WERI-Rb-1 (cell line): Measurements from ENCODE around the gene KAZN.

ENCODE experiments used
- DNase-seq: peaks from one replicate; pipeline ENCODE4 v3.0.0-alpha.2; 2020
- H3K27ac ChIP-seq: fragments of 250-450 bp; sonication (Bioruptor Pico); 2 replicates; pipeline ENCODE4 v1.5.1; 2020; ENCODE audit warnings: mild to moderate bottlenecking, moderate library complexity
- H3K27me3 ChIP-seq: fragments of 250-450 bp; sonication (Bioruptor Pico); 2 replicates; pipeline ENCODE4 v1.5.1; 2021; ENCODE audit warnings: mild to moderate bottlenecking, low read depth, moderate library complexity; ENCODE audit not compliant: insufficient read depth, severe bottlenecking
- H3K36me3 ChIP-seq: fragments of 250-450 bp; sonication (Bioruptor Pico); 2 replicates; pipeline ENCODE4 v1.5.1; 2020; ENCODE audit warnings: mild to moderate bottlenecking, moderate library complexity
- H3K4me3 ChIP-seq: 2 replicates; pipeline ENCODE4 v1.5.1; 2011; ENCODE audit warnings: low read depth, mild to moderate bottlenecking, control low read depth, low read length
- H3K9me3 ChIP-seq: fragments of 250-450 bp; sonication (Bioruptor Pico); 2 replicates; pipeline ENCODE4 v1.5.1; 2021; ENCODE audit warnings: mild to moderate bottlenecking, moderate library complexity; ENCODE audit not compliant: severe bottlenecking
- CTCF ChIP-seq: IDR thresholded peaks from 2 replicates; pipeline ENCODE4 v1.5.1; 2011; ENCODE audit warnings: low read depth, mild to moderate bottlenecking, control low read depth, inconsistent platforms, low read length

The KAZN gene

GRCh38 chr1:15153842-15154479 is 555.5 kb downstream of the KAZN start:
- H3K4me3 ChIP-seq, result peak overlapping the region; percentile 75
- H3K27me3 ChIP-seq, result no peaks in the 10 kb centered on the region
- peaks cover 12% of the 10 kb centered on the region for H3K36me3 ChIP-seq
- DNase-seq, result peak; percentile 80
- TF ChIP-seq CTCF, result peak; percentile 85
- H3K27ac ChIP-seq, result peak overlapping the region; percentile 92
- H3K9me3 ChIP-seq, result peaks cover 3% of the 10 kb centered on the region

- peaks cover 12% of the 10 kb centered on the region for H3K36me3 ChIP-seq
- H3K4me3 ChIP-seq, result peak overlapping the region; percentile 75
- peak overlapping the region; percentile 92 for H3K27ac ChIP-seq
- no peaks in the 10 kb centered on the region for H3K27me3 ChIP-seq
- peaks cover 3% of the 10 kb centered on the region for H3K9me3 ChIP-seq
- DNase-seq, result no peak
- no peak for TF ChIP-seq CTCF
Measured at GRCh38 chr1:15154480-15155036, 556.1 kb downstream of the KAZN start.

GRCh38 chr1:15155191-15155590 is 556.7 kb downstream of the KAZN start:
- Histone ChIP-seq H3K27me3 (no peaks in the 10 kb centered on the region), H3K27ac (peak overlapping the region; percentile 74), H3K9me3 (peaks cover 3% of the 10 kb centered on the region), H3K36me3 (peaks cover 12% of the 10 kb centered on the region), H3K4me3 (no peak overlapping the region)
- TF ChIP-seq CTCF, result no peak
- DNase-seq, result no peak

- no peaks in the 10 kb centered on the region for H3K27me3 ChIP-seq
- no peak for TF ChIP-seq CTCF
- DNase-seq, result peak; percentile 74
- peak overlapping the region; percentile 74 for H3K27ac ChIP-seq
- no peaks in the 10 kb centered on the region for H3K9me3 ChIP-seq
- H3K4me3 ChIP-seq, result no peak overlapping the region
- H3K36me3 ChIP-seq, result peaks cover 12% of the 10 kb centered on the region
Measured at GRCh38 chr1:15155888-15156741, 557.6 kb downstream of the KAZN start.

GRCh38 chr1:15156807-15157380 is 558.4 kb downstream of the KAZN start:
- Histone ChIP-seq H3K9me3 (no peaks in the 10 kb centered on the region), H3K27me3 (no peaks in the 10 kb centered on the region), H3K27ac (peak overlapping the region; percentile 74), H3K4me3 (no peak overlapping the region), H3K36me3 (peaks cover 12% of the 10 kb centered on the region)
- peak; percentile 54 for DNase-seq
- TF ChIP-seq CTCF, result no peak
